Ovary (tissue), 9 donors: ENCODE data around the gene UGT1A5. TPM values are rescaled to one million over a fixed set of nuclear protein-coding genes. Genes with fewer than 3 reads are reported as not detected.

Source experiments
- DNase-seq, 5 donors: peaks; one replicate each; pipeline ENCODE4 v3.0.0-alpha.2; 2019 to 2020
- H3K27ac ChIP-seq, 2 donors: fragments of 200-600 bp; one replicate each; pipeline versions ENCODE4 v1.5.1 to v1.8.0; 2019 to 2022
- H3K27me3 ChIP-seq: fragments of 200-600 bp; one replicate; pipeline ENCODE4 v1.8.0; 2022
- H3K36me3 ChIP-seq: fragments of 200-600 bp; sonication (generic); one replicate; pipeline ENCODE4 v1.5.1; 2019
- H3K4me1 ChIP-seq: one replicate; pipeline ENCODE4 v1.8.1; 2013; ENCODE audit warnings: mild to moderate bottlenecking, moderate library complexity; ENCODE audit not compliant: insufficient read depth
- H3K4me3 ChIP-seq: fragments of 200-600 bp; sonication (generic); one replicate; pipeline ENCODE4 v1.5.1; 2017
- H3K9me3 ChIP-seq, 2 donors: fragments of 200-600 bp in 1 of 2; sonication (generic) in 1 of 2; one replicate each; pipeline versions ENCODE4 v1.5.1 to v1.8.1; 2013 to 2019; ENCODE audit warnings: mild to moderate bottlenecking in 1 of 2, moderate library complexity in 1 of 2
- EP300 ChIP-seq: sonication (generic); formaldehyde crosslinking; IDR thresholded peaks from one replicate; pipeline ENCODE4 v1.6.1; 2017; ENCODE audit warnings: antibody characterized with exemption
- POLR2A ChIP-seq: fragments of 450-650 bp; IDR thresholded peaks from one replicate; pipeline ENCODE4 v1.6.1; 2017; ENCODE audit warnings: antibody characterized with exemption, mild to moderate bottlenecking, moderate library complexity
- WGBS, 3 donors: extraction: QIAGEN DNeasy Blood & Tissue Kit in 1 of 3; methylation state at CpG; one replicate each; pipeline versions ENCODE4 v1.1.5 to v1.1.7; 2013 to 2017; 5-methylcytosine and 5-hydroxymethylcytosine counted together
- intact Hi-C, 4 donors: fragments of 100-400 bp; cut with DNase I; formaldehyde crosslinking; loops; one replicate each; pipeline versions ENCODE4 v1.11.0 to v1.15.1; 2022 to 2023
- polyA plus RNA-seq, 2 donors: library from polyadenylated mRNA; stranded (reverse); fragments of 200-250 nt in 1 of 2; fragments of 350-450 nt in 1 of 2; fragmentation: Illumina TruSeq in 1 of 2; extraction: RNeasy Lipid Tissue Mini Kit (QIAGEN cat#74804) in 1 of 2; gene quantifications; one replicate each; pipeline ENCODE4 v1.2.3, GENCODE V29; 2013 to 2014
- total RNA-seq, 7 donors: library from RNA; depleted of rRNA in 2 of 7; stranded (reverse); fragments of >200 nt in 2 of 7; fragmentation: NEBNext Ultra II Directional in 3 of 7; extraction: Animal tissue kit (Norgen Biotek cat#: 25700) in 3 of 7; gene quantifications; one replicate each; pipeline versions ENCODE4 v1.1.0 to v1.2.4, GENCODE V29; 2016 to 2023
- TF ChIP-seq, protein P1 (sequence below), 3 donors: fragments of 450-650 bp in 2 of 3; fragments of 200-600 bp in 1 of 3; IDR thresholded peaks; one replicate each; pipeline versions ENCODE4 v1.5.1 to v1.8.0; 2016 to 2022; ENCODE audit warnings: antibody characterized with exemption in 3 of 3, mild to moderate bottlenecking in 1 of 3
- donor health status: DM: no; HTN: no; CAD: no; lungs with moderate emphysema.
- donor health status: DM: no; HTN: no; CAD: no.
- donor health status: Bipolar disorder and iron deficiency.
- donor health status: DM: yes; HTN: yes; CAD: no.
- donor health status: DM: no; HTN: no; CAD: no.
- donor health status: DM: yes; HTN: yes; CAD: no.

The UGT1A5 gene
- total and polyA plus RNA-seq, 9 donors: not detected

GRCh38 chr2:233688341-233688740 lies 24.4 kb upstream of the UGT1A5 start:
- Histone ChIP-seq H3K4me1 (no peaks in the 10 kb centered on the region), H3K9me3 (no peaks in the 10 kb centered on the region), H3K27me3 (no peaks in the 10 kb centered on the region), H3K4me3 (no peak overlapping the region), H3K27ac (no peak overlapping the region), H3K36me3 (no peaks in the 10 kb centered on the region)
- no peak for DNase-seq
- intact Hi-C loops: no loop called here
- 68 to 78% (median 78%) methylated on average over 5 of the region's 5 CpGs for WGBS, 3 donors
- no peak for TF ChIP-seq POLR2A
- TF ChIP-seq, protein P1, sequence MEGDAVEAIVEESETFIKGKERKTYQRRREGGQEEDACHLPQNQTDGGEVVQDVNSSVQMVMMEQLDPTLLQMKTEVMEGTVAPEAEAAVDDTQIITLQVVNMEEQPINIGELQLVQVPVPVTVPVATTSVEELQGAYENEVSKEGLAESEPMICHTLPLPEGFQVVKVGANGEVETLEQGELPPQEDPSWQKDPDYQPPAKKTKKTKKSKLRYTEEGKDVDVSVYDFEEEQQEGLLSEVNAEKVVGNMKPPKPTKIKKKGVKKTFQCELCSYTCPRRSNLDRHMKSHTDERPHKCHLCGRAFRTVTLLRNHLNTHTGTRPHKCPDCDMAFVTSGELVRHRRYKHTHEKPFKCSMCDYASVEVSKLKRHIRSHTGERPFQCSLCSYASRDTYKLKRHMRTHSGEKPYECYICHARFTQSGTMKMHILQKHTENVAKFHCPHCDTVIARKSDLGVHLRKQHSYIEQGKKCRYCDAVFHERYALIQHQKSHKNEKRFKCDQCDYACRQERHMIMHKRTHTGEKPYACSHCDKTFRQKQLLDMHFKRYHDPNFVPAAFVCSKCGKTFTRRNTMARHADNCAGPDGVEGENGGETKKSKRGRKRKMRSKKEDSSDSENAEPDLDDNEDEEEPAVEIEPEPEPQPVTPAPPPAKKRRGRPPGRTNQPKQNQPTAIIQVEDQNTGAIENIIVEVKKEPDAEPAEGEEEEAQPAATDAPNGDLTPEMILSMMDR (IDR thresholded peaks at IDR 0.05): no peak
- TF ChIP-seq EP300: no peak

DNA sequence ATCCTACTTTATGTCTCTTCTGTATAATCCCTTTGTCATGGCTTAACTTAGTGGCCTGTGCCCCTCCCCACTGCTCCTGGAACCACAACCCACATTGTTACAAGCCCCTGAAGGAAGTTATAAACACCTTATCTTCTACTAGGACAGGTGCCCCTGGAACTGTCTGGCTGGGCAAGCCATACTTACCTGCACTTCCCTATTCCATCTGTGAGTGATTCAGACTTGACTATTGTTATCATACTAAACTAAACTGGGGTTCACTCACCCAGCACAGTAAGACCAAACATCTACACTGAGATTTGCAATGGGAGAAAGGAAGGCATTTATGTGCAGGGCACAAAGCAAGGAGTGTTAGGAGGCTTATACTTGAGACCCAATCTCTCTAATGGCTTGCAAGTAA lies 23.7 kb upstream of the UGT1A5 start:
- no peaks in the 10 kb centered on the region for H3K4me1 ChIP-seq
- no peaks in the 10 kb centered on the region for H3K27me3 ChIP-seq
- H3K36me3 ChIP-seq: no peaks in the 10 kb centered on the region
- TF ChIP-seq, protein P1 (IDR thresholded peaks at IDR 0.05): no peak
- TF ChIP-seq POLR2A (no peak), EP300 (no peak)
- no peak overlapping the region for H3K4me3 ChIP-seq
- intact Hi-C loops: no loop called here
- no peak for DNase-seq
- H3K9me3 ChIP-seq: no peaks in the 10 kb centered on the region
- H3K27ac ChIP-seq: no peak overlapping the region

DNA sequence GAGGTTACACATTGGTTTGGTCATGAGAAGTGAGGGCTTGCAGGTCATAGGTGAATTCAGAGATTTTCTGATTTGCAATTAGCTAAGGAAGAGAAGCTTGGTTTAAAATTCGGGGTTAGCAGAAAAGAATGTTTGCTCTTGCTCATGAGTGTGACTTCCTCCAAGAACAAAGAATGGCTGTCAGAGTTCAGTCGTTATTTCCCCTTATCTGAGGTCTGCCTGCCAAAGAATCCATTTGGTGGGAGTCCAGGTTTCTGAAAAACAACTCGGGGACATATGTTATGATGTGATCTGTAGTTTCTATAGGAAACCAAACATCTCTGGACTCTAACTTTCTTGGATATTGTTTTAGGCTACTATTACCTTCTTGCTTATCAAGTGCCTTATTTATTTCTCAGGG lies 23.2 kb upstream of the UGT1A5 start:
- no peak overlapping the region for H3K4me3 ChIP-seq
- no peak overlapping the region for H3K27ac ChIP-seq
- no peaks in the 10 kb centered on the region for H3K27me3 ChIP-seq
- H3K4me1 ChIP-seq: no peaks in the 10 kb centered on the region
- no peaks in the 10 kb centered on the region for H3K36me3 ChIP-seq
- WGBS, 3 donors: 5 to 13% (median 8%) methylated on average over 3 of the region's 3 CpGs
- TF ChIP-seq EP300: no peak
- TF ChIP-seq, protein P1 (IDR thresholded peaks at IDR 0.05): no peak
- no peak for TF ChIP-seq POLR2A
- H3K9me3 ChIP-seq: no peaks in the 10 kb centered on the region
- intact Hi-C loops: no loop called here
- DNase-seq: no peak

DNA sequence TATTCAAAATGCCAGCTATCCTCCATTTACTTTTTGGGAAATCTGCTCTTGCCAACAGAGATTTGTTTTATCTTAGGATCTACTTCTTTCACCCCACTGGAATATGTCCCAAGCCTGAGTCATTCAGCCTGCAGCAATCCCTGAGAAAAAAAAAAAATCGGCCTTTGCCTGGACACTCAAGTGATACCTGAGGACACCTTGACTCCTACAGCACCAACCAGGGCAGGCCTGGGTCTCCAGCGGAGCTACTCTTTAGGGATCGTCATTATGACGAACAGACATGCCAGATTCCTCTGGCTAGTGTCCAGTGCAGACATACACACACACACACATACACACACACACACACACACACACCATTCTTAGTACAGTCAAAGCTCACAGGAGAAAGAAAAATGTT lies 22.3 kb upstream of the UGT1A5 start:
- TF ChIP-seq, protein P1 (IDR thresholded peaks at IDR 0.05): no peak
- TF ChIP-seq POLR2A (no peak), EP300 (no peak)
- H3K27ac ChIP-seq: no peak overlapping the region
- intact Hi-C loops: no loop called here
- no peak for DNase-seq
- no peaks in the 10 kb centered on the region for H3K4me1 ChIP-seq
- H3K9me3 ChIP-seq: no peaks in the 10 kb centered on the region
- H3K27me3 ChIP-seq: no peaks in the 10 kb centered on the region
- no peak overlapping the region for H3K4me3 ChIP-seq
- whole genome bisulfite sequencing, 3 donors: 59 to 74% (median 73%) methylated on average over 4 of the region's 4 CpGs
- no peaks in the 10 kb centered on the region for H3K36me3 ChIP-seq
